Stimulated activated CD4-positive, alpha-beta T cell treated with anti-CD3 and anti-CD28 coated beads, Interleukin-1b, Interleukin-23, amount 100 ng/mL, for 4 hours (primary cell): Measurements from ENCODE around the gene SPPL3.
"Not testable (repeated sequence)": the region's sequence is repeated elsewhere in the genome, so short reads cannot be mapped to it uniquely, and the experiment has no call there.

Source experiments
- DNase-seq, 2 donors: peaks; one replicate each; pipeline ENCODE4 v3.0.0-alpha.2; 2020; ENCODE audit warnings: low read depth in 2 of 2

The SPPL3 gene

GRCh38 chr12:120751389-120751788, 152.8 kb downstream of the SPPL3 start:
- no peak for DNase-seq

- no peak for DNase-seq
Observed at GRCh38 chr12:120750806-120751205, 153.4 kb downstream of the SPPL3 start.

GRCh38 chr12:120749256-120749655, 154.9 kb downstream of the SPPL3 start:
- no peak for DNase-seq

- no peak for DNase-seq
Observed at GRCh38 chr12:120748242-120748641, 155.9 kb downstream of the SPPL3 start.

GRCh38 chr12:120744922-120745493, 159.2 kb downstream of the SPPL3 start:
- no peak for DNase-seq

GRCh38 chr12:120741476-120742421, 162.4 kb downstream of the SPPL3 start:
- no peak for DNase-seq

GRCh38 chr12:120740871-120741270, 163.3 kb downstream of the SPPL3 start:
- DNase-seq: no peak

GRCh38 chr12:120739821-120740613, 164.1 kb downstream of the SPPL3 start:
- DNase-seq: no peak

GRCh38 chr12:120739031-120739762, 165.0 kb downstream of the SPPL3 start:
- no peak for DNase-seq

GRCh38 chr12:120738252-120739030, 165.7 kb downstream of the SPPL3 start:
- no peak for DNase-seq

GRCh38 chr12:120737557-120738251, 166.5 kb downstream of the SPPL3 start:
- DNase-seq: no peak

GRCh38 chr12:120736404-120737331, 167.5 kb downstream of the SPPL3 start:
- no peak for DNase-seq

- DNase-seq: no peak
Observed at GRCh38 chr12:120735181-120735580, 169.0 kb downstream of the SPPL3 start.

- DNase-seq: no peak
Observed at GRCh38 chr12:120734210-120734609, 169.9 kb downstream of the SPPL3 start.

GRCh38 chr12:120733574-120733973, 170.6 kb downstream of the SPPL3 start:
- no peak for DNase-seq

GRCh38 chr12:120732198-120732597, 172.0 kb downstream of the SPPL3 start:
- DNase-seq: not testable (repeated sequence)

GRCh38 chr12:120726961-120727360, 177.2 kb downstream of the SPPL3 start:
- no peak for DNase-seq

GRCh38 chr12:120726510-120726793, 177.7 kb downstream of the SPPL3 start:
- no peak for DNase-seq
